Activated T-cell treated with anti-CD3 and anti-CD28 coated beads, Interleukin-2, amount 50 U/mL, for 1 hour (primary cell): ENCODE measurements around the gene MRC2.

ENCODE experiments used
- DNase-seq: peaks from one replicate; pipeline ENCODE4 v3.0.0-alpha.2; 2020

MRC2 gene

DNA sequence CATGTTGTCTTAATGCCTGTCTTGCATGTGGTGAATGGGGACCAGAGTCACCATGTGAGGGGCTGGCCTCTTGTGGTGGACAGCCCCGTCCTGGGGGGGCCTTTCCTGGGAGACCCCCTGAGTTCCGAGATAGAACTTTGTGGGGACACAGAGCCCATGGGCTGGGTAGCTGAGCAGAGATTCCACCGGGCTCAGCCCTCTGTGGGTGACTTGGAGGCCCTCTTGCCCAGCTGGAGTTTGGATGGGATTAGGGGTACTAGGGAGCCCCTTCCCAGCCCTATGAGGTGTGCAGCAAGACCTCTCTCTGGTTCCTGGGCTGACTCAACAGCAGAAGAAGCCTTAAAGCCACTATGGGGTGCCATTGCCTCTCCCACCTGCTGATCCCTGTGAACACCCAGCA, 38.1 kb downstream of the MRC2 start:
- no peak for DNase-seq

DNA sequence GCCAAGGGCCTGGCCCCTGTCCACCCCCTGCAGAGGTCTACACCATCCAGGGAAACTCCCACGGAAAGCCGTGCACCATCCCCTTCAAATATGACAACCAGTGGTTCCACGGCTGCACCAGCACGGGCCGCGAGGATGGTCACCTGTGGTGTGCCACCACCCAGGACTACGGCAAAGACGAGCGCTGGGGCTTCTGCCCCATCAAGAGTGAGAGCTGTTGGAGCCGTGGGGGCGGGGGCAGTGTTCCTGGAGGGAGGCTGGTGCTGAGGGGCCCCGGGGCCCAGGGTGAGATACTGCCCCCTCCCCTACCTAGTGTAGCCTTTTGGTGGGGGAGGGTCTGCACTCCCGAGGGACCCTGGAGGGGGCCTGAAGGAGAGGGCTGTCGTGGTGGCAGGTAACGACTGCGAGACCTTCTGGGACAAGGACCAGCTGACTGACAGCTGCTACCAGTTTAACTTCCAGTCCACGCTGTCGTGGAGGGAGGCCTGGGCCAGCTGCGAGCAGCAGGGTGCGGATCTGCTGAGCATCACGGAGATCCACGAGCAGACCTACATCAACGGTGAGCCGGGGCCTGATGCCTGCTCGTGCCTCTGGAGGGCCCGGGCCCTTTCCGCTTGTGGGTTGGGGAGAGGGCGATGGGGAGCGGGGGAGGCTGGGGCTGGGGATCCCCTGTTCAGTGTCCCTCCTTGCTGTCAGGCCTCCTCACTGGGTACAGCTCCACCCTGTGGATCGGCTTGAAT, 38.8 kb downstream of the MRC2 start:
- no peak for DNase-seq

- no peak for DNase-seq
Measured at GRCh38 chr17:62666801-62667591, 39.5 kb downstream of the MRC2 start.

GRCh38 chr17:62668091-62668804, 40.8 kb downstream of the MRC2 start:
- DNase-seq, result no peak

DNA sequence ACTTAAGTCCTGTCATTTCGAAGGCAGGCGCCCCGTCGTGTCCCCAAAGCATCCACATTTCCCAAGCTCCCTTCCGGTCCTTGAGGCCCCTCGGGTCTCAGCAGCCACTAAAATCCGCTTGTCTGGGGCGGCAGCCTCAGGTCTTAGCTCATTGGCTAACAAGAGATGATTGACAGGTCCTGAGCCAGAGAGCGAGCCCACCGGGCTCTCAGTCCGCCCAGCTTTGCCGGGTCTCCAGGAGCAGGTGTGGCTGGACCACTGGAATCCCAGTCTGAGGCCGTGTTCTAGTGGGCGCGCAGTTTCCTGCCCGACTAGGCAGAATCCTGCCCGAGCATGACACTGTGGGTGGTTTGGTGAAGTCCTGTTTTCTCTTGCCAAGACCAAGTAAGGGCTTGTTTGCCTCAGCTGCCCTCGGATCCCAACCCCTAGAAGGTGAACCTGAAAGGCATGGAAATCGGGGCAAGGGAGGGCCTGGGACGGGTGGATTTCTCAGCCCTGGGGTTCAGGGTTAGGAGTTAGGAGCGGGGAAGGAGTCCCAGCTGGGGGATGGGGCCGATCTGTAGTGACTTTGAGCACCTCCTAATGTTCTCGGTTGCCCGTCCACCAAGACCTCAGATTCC, 42.8 kb downstream of the MRC2 start:
- DNase-seq, result peak; percentile 13

- DNase-seq, result no peak
Measured at GRCh38 chr17:62671553-62671952, 44.1 kb downstream of the MRC2 start.

GRCh38 chr17:62672957-62673356, 45.5 kb downstream of the MRC2 start:
- no peak for DNase-seq

DNA sequence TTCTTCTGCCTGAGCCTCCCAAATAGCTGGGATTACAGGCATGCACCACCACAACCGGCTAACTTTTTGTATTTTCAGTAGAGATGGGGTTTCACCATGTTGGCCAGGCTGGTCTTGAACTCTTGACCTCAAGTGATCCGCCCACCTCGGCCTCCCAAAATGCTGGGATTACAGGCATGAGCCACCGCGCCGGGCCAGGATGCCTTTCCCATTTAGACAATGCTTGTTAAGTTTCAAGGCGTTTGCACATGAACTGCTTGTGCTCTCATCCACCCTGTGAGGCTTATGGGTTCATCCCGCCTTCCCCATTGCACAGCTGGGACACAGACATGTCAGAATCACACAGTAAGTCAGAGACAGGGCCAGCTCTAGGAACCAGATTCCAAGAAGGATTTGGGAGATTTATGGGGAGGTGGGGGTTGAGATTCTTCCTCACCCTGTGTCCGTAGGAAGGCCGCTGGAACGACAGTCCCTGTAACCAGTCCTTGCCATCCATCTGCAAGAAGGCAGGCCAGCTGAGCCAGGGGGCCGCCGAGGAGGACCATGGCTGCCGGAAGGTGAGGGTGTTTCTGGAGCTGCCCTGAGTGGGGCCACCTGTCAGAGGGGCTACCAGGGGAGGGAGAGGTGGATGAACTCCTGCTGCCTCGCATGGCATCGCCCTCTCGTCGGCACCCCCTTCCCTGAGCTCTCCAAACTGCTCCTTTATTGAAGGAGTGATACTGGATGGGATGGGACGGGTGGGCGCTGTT, 46.3 kb downstream of the MRC2 start:
- no peak for DNase-seq

GRCh38 chr17:62674363-62674739, 46.9 kb downstream of the MRC2 start:
- no peak for DNase-seq

- DNase-seq, result no peak
Measured at GRCh38 chr17:62674841-62675240, 47.4 kb downstream of the MRC2 start.

- DNase-seq, result no peak
Measured at GRCh38 chr17:62675260-62675659, 47.8 kb downstream of the MRC2 start.

DNA sequence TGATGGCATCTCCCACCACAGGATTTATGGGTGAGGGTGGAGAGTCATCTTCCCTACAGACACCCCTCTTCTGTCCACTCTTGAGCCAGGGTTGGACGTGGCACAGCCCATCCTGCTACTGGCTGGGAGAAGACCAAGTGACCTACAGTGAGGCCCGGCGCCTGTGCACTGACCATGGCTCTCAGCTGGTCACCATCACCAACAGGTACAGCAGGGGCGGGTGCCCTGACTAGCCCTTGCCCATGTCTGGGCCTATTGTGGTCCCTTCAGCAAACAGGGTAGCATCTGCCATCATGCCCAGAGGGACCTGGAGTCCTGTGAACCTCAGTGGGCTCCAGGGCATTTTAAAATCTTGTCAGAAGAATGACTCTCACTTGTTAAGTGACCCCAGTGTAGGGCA, 48.2 kb downstream of the MRC2 start:
- no peak for DNase-seq

DNA sequence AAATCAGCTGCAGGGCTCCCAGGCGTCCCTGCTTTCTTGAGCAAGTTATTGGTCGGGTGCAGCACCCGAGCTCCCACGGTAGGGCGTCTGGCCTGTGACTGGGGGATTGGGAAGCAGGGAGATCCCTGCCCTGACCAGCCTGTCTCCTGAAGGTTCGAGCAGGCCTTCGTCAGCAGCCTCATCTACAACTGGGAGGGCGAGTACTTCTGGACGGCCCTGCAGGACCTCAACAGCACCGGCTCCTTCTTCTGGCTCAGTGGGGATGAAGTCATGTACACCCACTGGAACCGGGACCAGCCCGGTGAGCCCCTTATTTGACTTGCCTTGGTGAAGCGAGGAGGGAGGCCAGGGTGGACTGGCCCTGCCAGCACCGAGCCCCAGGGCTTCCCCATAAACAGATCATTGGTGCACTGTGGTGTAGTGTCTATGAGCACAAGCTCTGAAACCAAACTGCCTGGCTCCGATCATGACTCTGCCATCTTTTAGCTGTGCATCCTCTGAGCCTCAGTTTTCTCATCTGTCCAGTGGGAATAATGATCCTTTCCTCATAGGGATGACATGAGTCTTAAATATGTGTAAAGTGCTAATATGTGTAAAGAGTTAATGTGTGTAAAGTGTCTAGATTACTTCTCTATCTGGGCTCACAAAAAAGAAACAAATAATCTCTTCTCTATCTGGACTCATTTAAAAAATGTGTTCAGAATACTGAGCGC, 48.9 kb downstream of the MRC2 start:
- no peak for DNase-seq

DNA sequence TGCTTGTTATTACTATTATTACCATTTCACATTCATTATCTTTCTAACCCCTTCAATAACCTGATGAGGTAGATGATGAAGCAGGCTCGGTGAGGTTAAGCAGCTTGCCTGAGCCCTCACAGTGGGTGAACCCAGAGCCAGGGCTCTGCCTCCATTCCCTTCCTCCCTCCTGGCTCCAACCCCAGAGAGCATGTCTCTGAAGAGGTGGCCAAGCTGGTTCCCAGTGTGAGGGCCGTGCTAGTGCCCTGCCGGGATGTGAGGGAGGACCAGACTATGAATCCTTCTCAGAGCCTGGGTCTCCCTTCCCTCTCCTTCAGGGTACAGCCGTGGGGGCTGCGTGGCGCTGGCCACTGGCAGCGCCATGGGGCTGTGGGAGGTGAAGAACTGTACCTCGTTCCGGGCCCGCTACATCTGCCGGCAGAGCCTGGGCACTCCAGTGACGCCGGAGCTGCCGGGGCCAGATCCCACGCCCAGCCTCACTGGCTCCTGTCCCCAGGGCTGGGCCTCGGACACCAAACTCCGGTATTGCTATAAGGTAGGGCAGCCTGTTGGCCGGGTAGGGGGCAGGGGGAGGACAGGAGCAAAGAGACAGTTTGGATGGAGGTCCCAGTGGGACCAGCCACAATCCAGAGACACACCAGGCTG, 49.6 kb downstream of the MRC2 start:
- DNase-seq, result no peak

GRCh38 chr17:62678214-62678919, 50.9 kb downstream of the MRC2 start:
- no peak for DNase-seq

DNA sequence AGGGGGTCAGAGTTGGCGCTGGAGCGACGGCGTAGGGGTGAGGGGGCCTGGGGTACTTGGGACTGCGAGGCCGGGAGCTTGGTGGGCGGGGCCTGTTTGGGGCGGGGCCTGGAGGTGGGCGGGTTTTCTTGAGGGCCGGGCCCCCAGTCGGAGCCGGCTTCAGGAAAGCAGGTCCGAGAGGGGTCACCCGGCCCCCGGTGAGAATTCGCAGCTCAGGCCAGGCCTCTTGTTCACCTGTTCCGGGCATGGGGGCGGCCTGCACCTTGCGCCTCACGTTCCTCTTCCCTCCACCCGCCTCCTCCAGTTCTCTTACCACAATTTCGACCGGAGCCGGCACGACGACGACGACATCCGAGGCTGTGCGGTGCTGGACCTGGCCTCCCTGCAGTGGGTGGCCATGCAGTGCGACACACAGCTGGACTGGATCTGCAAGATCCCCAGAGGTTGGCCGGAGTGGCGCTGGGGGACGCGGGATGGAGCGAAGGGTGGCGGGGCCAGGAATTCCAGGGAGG, 52.5 kb downstream of the MRC2 start:
- no peak for DNase-seq

DNA sequence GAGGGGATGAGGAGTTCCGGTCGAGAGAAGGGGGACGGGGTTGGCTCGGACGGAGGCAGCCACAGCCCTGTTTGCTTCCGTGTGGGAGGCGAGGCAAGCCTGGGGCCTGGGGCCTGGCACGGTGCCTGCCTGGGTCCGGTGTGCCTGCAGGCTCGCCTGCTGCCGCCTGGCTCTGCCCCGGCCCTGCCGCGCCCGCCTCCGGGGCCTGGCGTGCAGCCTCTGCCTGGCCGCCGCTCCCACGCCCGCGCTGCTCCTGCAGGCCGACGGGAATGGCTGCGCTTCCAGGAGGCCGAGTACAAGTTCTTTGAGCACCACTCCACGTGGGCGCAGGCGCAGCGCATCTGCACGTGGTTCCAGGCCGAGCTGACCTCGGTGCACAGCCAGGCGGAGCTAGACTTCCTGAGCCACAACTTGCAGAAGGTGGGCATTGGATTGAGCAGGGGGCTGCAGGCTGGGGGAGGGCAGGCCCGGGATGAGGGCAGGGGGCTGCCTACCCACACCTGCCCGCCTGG, 53.1 kb downstream of the MRC2 start:
- DNase-seq, result no peak

GRCh38 chr17:62681061-62681938, 53.8 kb downstream of the MRC2 start:
- DNase-seq, result no peak

DNA sequence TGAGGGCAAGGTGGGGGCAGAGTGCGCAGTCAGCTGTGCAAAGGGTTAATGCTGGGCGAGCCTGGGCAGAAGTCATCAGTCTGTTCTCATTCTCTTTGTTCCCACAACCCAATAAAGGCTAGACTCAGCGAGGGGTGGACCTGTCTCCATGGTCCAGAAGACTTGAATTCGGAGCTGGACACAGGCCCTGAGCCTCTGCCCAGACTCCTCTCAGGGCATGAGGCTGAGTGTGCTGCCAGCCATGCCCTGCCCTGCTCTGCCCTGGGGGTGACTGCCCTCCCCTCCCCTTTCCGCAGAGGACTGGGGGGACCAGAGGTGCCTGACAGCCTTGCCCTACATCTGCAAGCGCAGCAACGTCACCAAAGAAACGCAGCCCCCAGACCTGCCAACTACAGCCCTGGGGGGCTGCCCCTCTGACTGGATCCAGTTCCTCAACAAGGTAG, 54.5 kb downstream of the MRC2 start:
- no peak for DNase-seq
